Pancreas (tissue), 10 donors: ENCODE results near the gene FAM227A. TPM values are rescaled to one million over a fixed set of nuclear protein-coding genes. Genes with fewer than 3 reads are reported as not detected.

Source experiments
- ATAC-seq, 4 donors: fragments of 200-7000 bp; cut with Tn5 transposase; one replicate each; pipeline versions ENCODE4 v1.8.0 to v1.9.1; 2020; ENCODE audit warnings: mild to moderate bottlenecking in 4 of 4, moderate library complexity in 4 of 4
- DNase-seq, 6 donors: peaks; one replicate each; pipeline ENCODE4 v3.0.0-alpha.2; 2020
- FAIRE-seq: peaks from 2 replicates; lab custom pipeline; 2012; peaks lifted over from hg19 to GRCh38; lab: Jason Lieb, UNC
- H3K27ac ChIP-seq, 4 donors: fragments of 200-600 bp; sonication (generic); 1 replicate in 3 of 4; 2 replicates in 1 of 4; pipeline versions ENCODE4 v1.5.0 to v1.8.0; 2020
- H3K27me3 ChIP-seq, 4 donors: fragments of 200-600 bp; one replicate each; pipeline ENCODE4 v1.8.0; 2021
- H3K36me3 ChIP-seq, 3 donors: fragments of 200-600 bp; sonication (generic) in 1 of 3; one replicate each; pipeline versions ENCODE4 v1.5.0 to v1.8.0; 2020 to 2021
- H3K4me1 ChIP-seq, 3 donors: fragments of 200-600 bp; one replicate each; pipeline ENCODE4 v1.8.0; 2021
- H3K4me3 ChIP-seq, 4 donors: fragments of 200-600 bp; sonication (generic) in 2 of 4; one replicate each; pipeline versions ENCODE4 v1.5.0 to v1.8.0; 2020 to 2021
- H3K9me3 ChIP-seq, 4 donors: fragments of 200-600 bp; one replicate each; pipeline ENCODE4 v1.8.0; 2021
- WGBS, 2 donors: extraction: QIAGEN DNeasy Blood & Tissue Kit; methylation state at CpG; one replicate each; pipeline ENCODE4 v1.1.7; 2013; 5-methylcytosine and 5-hydroxymethylcytosine counted together
- intact Hi-C, 3 donors: fragments of 100-400 bp; cut with DNase I; formaldehyde crosslinking; loops; one replicate each; pipeline versions ENCODE4 v1.11.1 to v1.14.2; 2022
- polyA plus RNA-seq, 2 donors: library from polyadenylated mRNA; stranded (reverse); fragments of 200-250 nt; gene quantifications; one replicate each; pipeline ENCODE4 v1.2.3, GENCODE V29; 2013
- total RNA-seq, 6 donors: library from RNA; stranded (reverse); fragmentation: NEBNext Ultra II Directional in 4 of 6; extraction: Animal tissue kit (Norgen Biotek cat#: 25700) in 4 of 6; gene quantifications; one replicate each; pipeline versions ENCODE4 v1.2.1 to v1.2.4, GENCODE V29; 2021 to 2023
- TF ChIP-seq, protein P1 (sequence below), 4 donors: fragments of 200-600 bp; sonication (generic) in 3 of 4; IDR thresholded peaks; one replicate each; pipeline versions ENCODE4 v1.5.0 to v1.8.0; 2021; ENCODE audit warnings: antibody characterized with exemption in 4 of 4
- donor health status: healthy with polysubstance abuse.
- donor health status: DM: no; HTN: no; CAD: no; lungs with moderate emphysema.
- donor health status: DM: no; HTN: no; CAD: no.
- donor health status: control.
- donor health status: control.
- donor health status: Bipolar disorder and iron deficiency.
- donor health status: DM: yes; HTN: yes; CAD: no.
- donor health status: DM: no; HTN: no; CAD: no.
- donor health status: DM: no; HTN: no; CAD: no.
- donor health status: DM: yes; HTN: yes; CAD: no.

FAM227A gene
- total and polyA plus RNA-seq, 8 donors, result 0.22 to 2.0 (median 0.76) TPM

GRCh38 chr22:38531251-38531938, 124.8 kb downstream of the FAM227A start:
- FAIRE-seq, result no peak
- 94% methylated on average over 4 of the region's 4 CpGs for WGBS, 2 donors
- no peak overlapping the region for H3K4me3 ChIP-seq
- H3K27ac ChIP-seq, result no peak overlapping the region
- no peaks in the 10 kb centered on the region for H3K4me1 ChIP-seq
- H3K36me3 ChIP-seq, result no peaks in the 10 kb centered on the region
- TF ChIP-seq, protein P1, sequence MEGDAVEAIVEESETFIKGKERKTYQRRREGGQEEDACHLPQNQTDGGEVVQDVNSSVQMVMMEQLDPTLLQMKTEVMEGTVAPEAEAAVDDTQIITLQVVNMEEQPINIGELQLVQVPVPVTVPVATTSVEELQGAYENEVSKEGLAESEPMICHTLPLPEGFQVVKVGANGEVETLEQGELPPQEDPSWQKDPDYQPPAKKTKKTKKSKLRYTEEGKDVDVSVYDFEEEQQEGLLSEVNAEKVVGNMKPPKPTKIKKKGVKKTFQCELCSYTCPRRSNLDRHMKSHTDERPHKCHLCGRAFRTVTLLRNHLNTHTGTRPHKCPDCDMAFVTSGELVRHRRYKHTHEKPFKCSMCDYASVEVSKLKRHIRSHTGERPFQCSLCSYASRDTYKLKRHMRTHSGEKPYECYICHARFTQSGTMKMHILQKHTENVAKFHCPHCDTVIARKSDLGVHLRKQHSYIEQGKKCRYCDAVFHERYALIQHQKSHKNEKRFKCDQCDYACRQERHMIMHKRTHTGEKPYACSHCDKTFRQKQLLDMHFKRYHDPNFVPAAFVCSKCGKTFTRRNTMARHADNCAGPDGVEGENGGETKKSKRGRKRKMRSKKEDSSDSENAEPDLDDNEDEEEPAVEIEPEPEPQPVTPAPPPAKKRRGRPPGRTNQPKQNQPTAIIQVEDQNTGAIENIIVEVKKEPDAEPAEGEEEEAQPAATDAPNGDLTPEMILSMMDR (IDR thresholded peaks at IDR 0.05), result no peak
- intact Hi-C loops, result no loop called here
- no peak for ATAC-seq
- H3K9me3 ChIP-seq, result no peaks in the 10 kb centered on the region
- no peaks in the 10 kb centered on the region for H3K27me3 ChIP-seq
- no peak for DNase-seq

Other genes with a start within 250 kb of the FAM227A start
- not detected for gene KCNJ4, start 201.2 kb downstream of the FAM227A start, total RNA-seq
- not detected for gene KCNJ4, start 201.2 kb downstream of the FAM227A start, polyA plus RNA-seq
- gene KDELR3, start 188.3 kb downstream of the FAM227A start, total RNA-seq, result 10 to 100 TPM in 2 of 6 donors, 1 to 10 TPM in 4; 4.7 to 14.6 (median 8.2) TPM
- 1 to 10 TPM; 2.9 to 4.9 TPM for gene KDELR3, start 188.3 kb downstream of the FAM227A start, polyA plus RNA-seq
- gene DDX17, start 150.1 kb downstream of the FAM227A start, total RNA-seq, result 100 to 1,000 TPM; 167 to 331 (median 206) TPM
- 100 to 1,000 TPM; 164 to 242 TPM for gene DDX17, start 150.1 kb downstream of the FAM227A start, polyA plus RNA-seq
- under 1 TPM in 3 of 6 donors, not detected in 3; 0.19 to 0.28 (median 0.26) TPM for gene DMC1, start 86.2 kb downstream of the FAM227A start, total RNA-seq
- under 1 TPM in 1 of 2 donors, not detected in 1; 0.14 TPM for gene DMC1, start 86.2 kb downstream of the FAM227A start, polyA plus RNA-seq
- 10 to 100 TPM; 15.3 to 22.9 (median 17.2) TPM for gene CBY1, start 246 bp upstream of the FAM227A start, total RNA-seq
- gene CBY1, start 246 bp upstream of the FAM227A start, polyA plus RNA-seq, result 10 to 100 TPM; 36.3 to 37.1 TPM
- 10 to 100 TPM; 21.2 to 35.8 (median 30.9) TPM for gene TOMM22, start 25.6 kb upstream of the FAM227A start, total RNA-seq
- gene TOMM22, start 25.6 kb upstream of the FAM227A start, polyA plus RNA-seq, result 10 to 100 TPM; 11.6 to 18.6 TPM
- 10 to 100 TPM; 16.6 to 32.3 (median 22.2) TPM for gene JOSD1, start 44.6 kb upstream of the FAM227A start, total RNA-seq
- 10 to 100 TPM; 10.9 to 16.8 TPM for gene JOSD1, start 44.6 kb upstream of the FAM227A start, polyA plus RNA-seq
- gene GTPBP1, start 49.6 kb upstream of the FAM227A start, total RNA-seq, result 10 to 100 TPM; 20.2 to 35.4 (median 28.3) TPM
- gene GTPBP1, start 49.6 kb upstream of the FAM227A start, polyA plus RNA-seq, result 10 to 100 TPM; 14.7 to 36.0 TPM
- 10 to 100 TPM; 64.1 to 99.2 (median 84.9) TPM for gene SUN2, start 99.6 kb upstream of the FAM227A start, total RNA-seq
- gene SUN2, start 99.6 kb upstream of the FAM227A start, polyA plus RNA-seq, result 10 to 100 TPM; 44.8 to 60.8 TPM
- gene DNAL4, start 137.8 kb upstream of the FAM227A start, total RNA-seq, result 10 to 100 TPM in 4 of 6 donors, 1 to 10 TPM in 2; 7.7 to 13.9 (median 10.7) TPM
- gene DNAL4, start 137.8 kb upstream of the FAM227A start, polyA plus RNA-seq, result 10 to 100 TPM; 12.2 to 16.2 TPM
- gene NPTXR, start 187.6 kb upstream of the FAM227A start, total RNA-seq, result 10 to 100 TPM in 1 of 6 donors, 1 to 10 TPM in 5; 4.2 to 11.0 (median 6.0) TPM
- 1 to 10 TPM; 3.0 to 5.0 TPM for gene NPTXR, start 187.6 kb upstream of the FAM227A start, polyA plus RNA-seq
- gene CBX6, start 215.8 kb upstream of the FAM227A start, total RNA-seq, result 10 to 100 TPM; 22.5 to 44.6 (median 29.2) TPM
- gene CBX6, start 215.8 kb upstream of the FAM227A start, polyA plus RNA-seq, result 10 to 100 TPM; 23.1 to 29.0 TPM